Sigmoid colon (tissue), 7 donors: ENCODE measurements around the gene RIMS1. TPM values are rescaled to one million over a fixed set of nuclear protein-coding genes. Genes with fewer than 3 reads are reported as not detected.

Experiments used
- DNase-seq: peaks from one replicate; pipeline ENCODE4 v3.0.0-alpha.2; 2019
- H3K27ac ChIP-seq, 4 donors: fragments of 200-600 bp; sonication (generic); one replicate each; pipeline ENCODE4 v1.5.1; 2016 to 2019; ENCODE audit warnings: mild to moderate bottlenecking in 1 of 4
- H3K27me3 ChIP-seq, 3 donors: fragments of 200-600 bp; sonication (generic); one replicate each; pipeline ENCODE4 v1.5.1; 2019; ENCODE audit warnings: mild to moderate bottlenecking in 1 of 3
- H3K36me3 ChIP-seq, 4 donors: fragments of 200-600 bp; sonication (generic); one replicate each; pipeline ENCODE4 v1.5.1; 2016 to 2019
- H3K4me1 ChIP-seq, 4 donors: fragments of 200-600 bp; sonication (generic); one replicate each; pipeline ENCODE4 v1.5.1; 2017 to 2019
- H3K4me3 ChIP-seq, 4 donors: fragments of 200-600 bp; sonication (generic); one replicate each; pipeline ENCODE4 v1.5.1; 2017 to 2019; ENCODE audit warnings: mild to moderate bottlenecking in 2 of 4, moderate library complexity in 1 of 4
- H3K9me3 ChIP-seq, 4 donors: fragments of 200-600 bp in 3 of 4; sonication (generic) in 3 of 4; one replicate each; pipeline versions ENCODE4 v1.5.1 to v1.6.1; 2013 to 2019
- EP300 ChIP-seq, 4 donors: sonication (generic); formaldehyde crosslinking; IDR thresholded peaks; one replicate each; pipeline ENCODE4 v1.6.1; 2017; ENCODE audit warnings: antibody characterized with exemption in 4 of 4
- POLR2A ChIP-seq, 2 donors: fragments of 450-650 bp; IDR thresholded peaks; one replicate each; pipeline ENCODE4 v1.6.1; 2016; ENCODE audit warnings: antibody characterized with exemption in 2 of 2, mild to moderate bottlenecking in 2 of 2, moderate library complexity in 2 of 2
- POLR2AphosphoS5 ChIP-seq, 4 donors: sonication (generic); formaldehyde crosslinking; IDR thresholded peaks; one replicate each; pipeline ENCODE4 v1.6.1; 2017; ENCODE audit warnings: antibody characterized with exemption in 4 of 4
- WGBS, 2 donors: extraction: QIAGEN DNeasy Blood & Tissue Kit; methylation state at CpG; one replicate each; pipeline ENCODE4 v1.1.7; 2013; 5-methylcytosine and 5-hydroxymethylcytosine counted together
- intact Hi-C: fragments of 100-400 bp; cut with DNase I; formaldehyde crosslinking; loops from one replicate; pipeline ENCODE4 v1.15.1; 2023
- polyA plus RNA-seq, 3 donors: library from polyadenylated mRNA; stranded (reverse); fragments of 200-250 nt; gene quantifications; one replicate each; pipeline ENCODE4 v1.2.3, GENCODE V29; 2013
- total RNA-seq, 4 donors: library from RNA; depleted of rRNA; stranded (reverse); fragments of >200 nt; gene quantifications; one replicate each; pipeline ENCODE4 v1.1.0, GENCODE V29; 2016
- TF ChIP-seq, protein P1 (sequence below), 4 experiments: fragments of 450-650 bp in 3 of 4; fragments of 200-600 bp in 1 of 4; IDR thresholded peaks; one replicate each; pipeline ENCODE4 v1.5.1; 2016 to 2019; ENCODE audit warnings: antibody characterized with exemption in 4 of 4, mild to moderate bottlenecking in 3 of 4, moderate library complexity in 2 of 4
- donor health status: healthy with polysubstance abuse.
- donor health status: Bipolar disorder and iron deficiency.
- donor health status: healthy.

The RIMS1 gene
- total and polyA plus RNA-seq, 7 donors, result 0.77 to 7.1 (median 2.3) TPM; not detected in 2

DNA sequence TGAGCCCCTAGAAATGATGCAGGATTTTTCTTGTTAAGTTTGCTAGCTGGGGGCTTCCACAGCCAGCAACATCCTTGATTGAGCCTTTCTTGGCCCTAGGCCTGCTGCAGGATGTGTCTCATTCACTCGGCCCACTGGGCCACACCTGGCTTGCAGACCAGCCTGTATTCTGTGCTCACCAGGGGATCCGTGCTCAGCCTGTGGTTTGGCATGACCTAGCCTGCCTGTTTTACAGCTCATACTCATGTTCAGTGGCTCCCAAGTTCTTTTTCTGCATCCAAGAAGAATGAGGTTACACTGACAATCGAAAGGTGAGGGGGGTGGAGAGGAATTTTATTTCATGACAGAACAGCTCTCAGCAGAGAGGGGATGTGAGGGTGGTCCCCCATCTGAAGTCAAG, 263.4 kb downstream of the RIMS1 start:
- TF ChIP-seq POLR2AphosphoS5 (IDR thresholded peaks at IDR 0.05) (no peak), EP300 (IDR thresholded peaks at IDR 0.05) (no peak), POLR2A (IDR thresholded peaks at IDR 0.05) (no peak)
- TF ChIP-seq, protein P1, sequence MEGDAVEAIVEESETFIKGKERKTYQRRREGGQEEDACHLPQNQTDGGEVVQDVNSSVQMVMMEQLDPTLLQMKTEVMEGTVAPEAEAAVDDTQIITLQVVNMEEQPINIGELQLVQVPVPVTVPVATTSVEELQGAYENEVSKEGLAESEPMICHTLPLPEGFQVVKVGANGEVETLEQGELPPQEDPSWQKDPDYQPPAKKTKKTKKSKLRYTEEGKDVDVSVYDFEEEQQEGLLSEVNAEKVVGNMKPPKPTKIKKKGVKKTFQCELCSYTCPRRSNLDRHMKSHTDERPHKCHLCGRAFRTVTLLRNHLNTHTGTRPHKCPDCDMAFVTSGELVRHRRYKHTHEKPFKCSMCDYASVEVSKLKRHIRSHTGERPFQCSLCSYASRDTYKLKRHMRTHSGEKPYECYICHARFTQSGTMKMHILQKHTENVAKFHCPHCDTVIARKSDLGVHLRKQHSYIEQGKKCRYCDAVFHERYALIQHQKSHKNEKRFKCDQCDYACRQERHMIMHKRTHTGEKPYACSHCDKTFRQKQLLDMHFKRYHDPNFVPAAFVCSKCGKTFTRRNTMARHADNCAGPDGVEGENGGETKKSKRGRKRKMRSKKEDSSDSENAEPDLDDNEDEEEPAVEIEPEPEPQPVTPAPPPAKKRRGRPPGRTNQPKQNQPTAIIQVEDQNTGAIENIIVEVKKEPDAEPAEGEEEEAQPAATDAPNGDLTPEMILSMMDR (IDR thresholded peaks at IDR 0.05), result no peak
- 64 to 81% methylated on average over 3 of the region's 3 CpGs for WGBS, 2 donors

DNA sequence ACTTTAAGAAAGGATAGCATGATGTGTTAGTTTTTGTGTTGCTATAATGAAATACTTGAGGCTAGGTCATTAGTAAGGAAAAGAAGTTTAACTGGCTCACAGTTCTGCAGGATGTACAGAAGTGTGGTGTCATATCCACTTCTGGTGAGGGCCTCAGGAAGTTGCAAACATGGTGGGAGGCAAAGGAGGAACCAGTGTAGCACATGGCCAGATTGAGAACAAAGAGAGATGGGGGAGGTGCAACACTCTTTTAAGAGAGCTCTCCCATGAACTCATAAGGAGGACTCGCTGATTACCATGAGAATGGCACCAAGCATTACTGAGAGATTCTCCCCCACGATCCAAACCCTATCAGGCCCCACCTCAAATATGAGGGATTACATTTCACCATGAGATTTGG, 265.4 kb downstream of the RIMS1 start:
- Histone ChIP-seq H3K4me3 (no peak overlapping the region), H3K4me1 (no peaks in the 10 kb centered on the region), H3K27me3 (no peaks in the 10 kb centered on the region), H3K36me3 (no peaks in the 10 kb centered on the region), H3K9me3 (peaks cover 0 to 6% (median under 1%) of the 10 kb centered on the region in 4 donors), H3K27ac (no peak overlapping the region)
- TF ChIP-seq POLR2A (IDR thresholded peaks at IDR 0.05), result no peak
- no peak for TF ChIP-seq EP300 (IDR thresholded peaks at IDR 0.05)
- TF ChIP-seq, protein P1 (IDR thresholded peaks at IDR 0.05), result no peak
- TF ChIP-seq POLR2AphosphoS5 (IDR thresholded peaks at IDR 0.05), result no peak
- DNase-seq, result no peak
- WGBS, 2 donors, result 59 to 78% methylated on average over 2 of the region's 2 CpGs
- intact Hi-C loops, result no loop called here

More for the DNA sequence above, 263.4 kb downstream of the RIMS1 start:
- intact Hi-C loops, result no loop called here
- H3K27me3 ChIP-seq, result no peaks in the 10 kb centered on the region
- H3K36me3 ChIP-seq, result no peaks in the 10 kb centered on the region
- no peak overlapping the region for H3K4me3 ChIP-seq
- no peak for DNase-seq
- no peaks in the 10 kb centered on the region for H3K4me1 ChIP-seq
- peaks cover 0 to 6% (median under 1%) of the 10 kb centered on the region in 4 donors for H3K9me3 ChIP-seq
- no peak overlapping the region for H3K27ac ChIP-seq

DNA sequence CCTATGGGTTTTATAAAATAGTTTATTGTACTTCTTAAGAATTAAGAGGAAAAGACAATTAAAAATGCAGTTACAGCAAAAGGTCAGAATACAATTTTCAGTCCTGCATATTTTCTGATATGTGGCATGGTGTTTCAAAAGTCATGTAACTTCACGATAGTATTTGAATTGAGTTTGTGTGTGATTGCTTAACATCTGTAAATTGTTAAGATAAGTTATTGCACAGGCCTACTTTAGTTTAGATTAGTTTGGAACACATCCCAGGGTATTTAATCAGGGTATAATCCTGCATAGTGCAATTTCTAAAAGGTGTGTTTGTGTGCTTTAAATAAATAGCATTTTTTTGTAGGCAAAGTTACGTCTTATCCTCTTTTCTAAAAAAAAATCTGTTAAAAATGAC, 289.6 kb downstream of the RIMS1 start:
- no peaks in the 10 kb centered on the region for H3K9me3 ChIP-seq
- 9 to 56% methylated on average over 2 of the region's 2 CpGs for whole genome bisulfite sequencing, 2 donors
- no peak overlapping the region for H3K4me3 ChIP-seq
- no peak for DNase-seq
- no peaks in the 10 kb centered on the region for H3K27me3 ChIP-seq
- intact Hi-C loops, result no loop called here
- H3K4me1 ChIP-seq, result peaks cover 0 to 6% (median 0%) of the 10 kb centered on the region in 4 donors
- no peaks in the 10 kb centered on the region for H3K36me3 ChIP-seq
- TF ChIP-seq POLR2AphosphoS5 (IDR thresholded peaks at IDR 0.05) (no peak), POLR2A (IDR thresholded peaks at IDR 0.05) (no peak), EP300 (IDR thresholded peaks at IDR 0.05) (no peak)
- TF ChIP-seq, protein P1 (IDR thresholded peaks at IDR 0.05), result no peak
- H3K27ac ChIP-seq, result no peak overlapping the region

DNA sequence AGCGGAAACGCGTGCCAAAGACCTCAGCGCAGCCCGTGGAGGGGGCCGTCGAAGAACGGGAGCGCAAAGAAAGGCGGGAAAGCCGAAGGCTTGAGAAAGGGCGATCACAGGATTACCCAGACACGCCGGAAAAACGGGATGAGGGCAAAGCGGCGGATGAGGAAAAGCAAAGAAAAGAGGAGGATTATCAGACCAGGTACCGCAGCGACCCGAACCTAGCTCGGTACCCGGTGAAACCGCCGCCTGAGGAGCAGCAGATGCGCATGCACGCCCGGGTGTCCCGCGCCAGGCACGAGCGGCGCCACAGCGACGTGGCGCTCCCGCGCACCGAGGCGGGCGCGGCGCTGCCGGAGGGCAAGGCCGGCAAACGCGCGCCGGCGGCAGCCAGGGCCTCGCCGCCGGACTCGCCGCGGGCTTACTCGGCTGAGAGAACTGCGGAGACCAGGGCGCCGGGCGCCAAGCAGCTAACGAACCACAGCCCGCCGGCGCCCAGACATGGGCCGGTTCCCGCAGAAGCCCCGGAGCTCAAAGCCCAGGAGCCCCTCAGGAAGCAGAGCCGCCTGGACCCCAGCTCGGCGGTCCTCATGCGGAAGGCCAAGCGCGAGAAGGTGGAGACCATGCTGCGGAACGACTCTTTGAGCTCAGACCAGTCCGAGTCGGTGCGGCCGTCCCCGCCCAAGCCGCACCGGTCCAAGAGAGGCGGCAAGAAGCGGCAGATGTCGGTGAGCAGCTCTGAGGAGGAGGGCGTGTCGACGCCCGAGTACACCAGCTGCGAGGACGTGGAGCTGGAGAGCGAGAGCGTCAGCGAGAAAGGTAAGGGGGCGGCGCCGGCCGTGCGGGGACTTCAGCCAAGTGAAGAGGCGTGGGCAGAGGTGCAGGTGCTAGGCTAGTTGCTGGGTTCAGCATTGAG, 296.2 kb downstream of the RIMS1 start:
- no peak for DNase-seq
- Histone ChIP-seq H3K9me3 (no peaks in the 10 kb centered on the region), H3K4me3 (peak overlapping the region; percentile 17 to 52 (median 42)), H3K27ac (peak overlapping the region in 2 of 4 donors; percentile 5 to 23), H3K4me1 (peaks cover 0 to 11% (median 5%) of the 10 kb centered on the region in 4 donors), H3K36me3 (no peaks in the 10 kb centered on the region), H3K27me3 (peaks cover 0 to 23% (median 0%) of the 10 kb centered on the region in 3 donors)
- TF ChIP-seq, protein P1 (IDR thresholded peaks at IDR 0.05), result no peak
- TF ChIP-seq POLR2AphosphoS5 (IDR thresholded peaks at IDR 0.05) (no peak), POLR2A (IDR thresholded peaks at IDR 0.05) (no peak)
- 5 to 6% methylated on average over 100 of the region's 100 CpGs for WGBS, 2 donors
- intact Hi-C loops, result no loop called here
